K562 (cell line): ENCODE measurements around the gene NFYC. TPM values are rescaled to one million over a fixed set of nuclear protein-coding genes. Genes with fewer than 3 reads are reported as not detected.

Experiments
- ARID2 ChIP-seq: fragments of 450-650 bp; IDR thresholded peaks from 2 replicates; pipeline ENCODE4 v1.6.1; 2017; ENCODE audit warnings: antibody characterized with exemption, mild to moderate bottlenecking
- ATF1 ChIP-seq, 2 experiments: fragments of 450-650 bp in 1 of 2; IDR thresholded peaks; 2 replicates each; pipeline ENCODE4 v1.6.1; 2016; ENCODE audit warnings: missing compliant biosample characterization in 1 of 2, missing genetic modification characterization in 1 of 2
- BMI1 ChIP-seq: fragments of 150-350 bp; IDR thresholded peaks from 2 replicates; pipeline ENCODE4 v1.6.1; 2014; ENCODE audit warnings: low read length
- CREM ChIP-seq: IDR thresholded peaks from 2 replicates; pipeline ENCODE4 v1.6.1; 2014; ENCODE audit warnings: antibody characterized with exemption, low read depth
- FIP1L1 ChIP-seq: fragments of 200-400 bp; formaldehyde crosslinking; IDR thresholded peaks from 2 replicates; pipeline ENCODE4 v1.6.1; 2018; ENCODE audit warnings: mild to moderate bottlenecking, low read depth, low read length; ENCODE audit not compliant: poor library complexity, severe bottlenecking
- FOXP1 ChIP-seq: sonication (generic); formaldehyde crosslinking; IDR thresholded peaks from 2 replicates; pipeline ENCODE4 v1.8.0; 2022; ENCODE audit warnings: mild to moderate bottlenecking, missing genetic modification reagents
- HCFC1 ChIP-seq: IDR thresholded peaks from 2 replicates; pipeline ENCODE4 v1.6.1; 2012; ENCODE audit warnings: low read depth, low read length, improper control_type of control experiment
- JUNB ChIP-seq: fragments of 450-650 bp; formaldehyde crosslinking; conservative IDR thresholded peaks from 2 replicates; pipeline ENCODE4 v1.4.0; 2020; ENCODE audit warnings: mild to moderate bottlenecking
- JUND ChIP-seq, 2 experiments: IDR thresholded peaks; 2 replicates in 1 of 2; 3 replicates in 1 of 2; pipeline ENCODE4 v1.6.1; 2011; ENCODE audit warnings: borderline replicate concordance in 2 of 2, low read depth in 2 of 2, low read length in 2 of 2, improper control_type of control experiment in 1 of 2, missing biosample characterization in 1 of 2, missing genetic modification characterization in 1 of 2, missing genetic modification reagents in 1 of 2
- MTA3 ChIP-seq: fragments of 450-650 bp; formaldehyde crosslinking; IDR thresholded peaks from 2 replicates; pipeline ENCODE4 v1.6.1; 2017; ENCODE audit warnings: mild to moderate bottlenecking, borderline replicate concordance
- MYBL2 ChIP-seq, 2 experiments: fragments of 450-650 bp in 1 of 2; sonication (generic) in 1 of 2; formaldehyde crosslinking in 1 of 2; IDR thresholded peaks; 2 replicates each; pipeline versions ENCODE4 v1.6.1 to v1.8.1; 2017 to 2022; ENCODE audit warnings: borderline replicate concordance in 1 of 2, inconsistent platforms in 1 of 2, low read depth in 1 of 2, mild to moderate bottlenecking in 1 of 2, missing genetic modification reagents in 1 of 2, moderate library complexity in 1 of 2
- NONO ChIP-seq, 2 experiments: fragments of 200-400 bp in 1 of 2; fragments of 450-650 bp in 1 of 2; formaldehyde crosslinking in 1 of 2; IDR thresholded peaks; 2 replicates each; pipeline ENCODE4 v1.6.1; 2017; ENCODE audit warnings: low read depth in 2 of 2, mild to moderate bottlenecking in 2 of 2, moderate library complexity in 2 of 2, low read length in 1 of 2
- PCBP2 ChIP-seq: fragments of 200-400 bp; formaldehyde crosslinking; IDR thresholded peaks from 2 replicates; pipeline ENCODE4 v1.6.1; 2018; ENCODE audit warnings: low read length, low read depth, mild to moderate bottlenecking, moderate library complexity; ENCODE audit not compliant: poor library complexity, severe bottlenecking
- POU5F1 ChIP-seq: fragments of 150-350 bp; IDR thresholded peaks from 2 replicates; pipeline ENCODE4 v1.6.1; 2014; ENCODE audit warnings: borderline replicate concordance, low read length, low read depth, mild to moderate bottlenecking; ENCODE audit not compliant: partially characterized antibody
- PPARD ChIP-seq: fragments of 250-450 bp; sonication (Bioruptor Pico); IDR thresholded peaks from 2 replicates; pipeline ENCODE4 v1.8.0; 2022; ENCODE audit warnings: inconsistent platforms, mild to moderate bottlenecking, moderate library complexity
- RB1 ChIP-seq: fragments of 450-650 bp; IDR thresholded peaks from 2 replicates; pipeline ENCODE4 v1.6.1; 2017; ENCODE audit warnings: low read depth, mild to moderate bottlenecking
- RBM22 ChIP-seq: fragments of 200-400 bp; formaldehyde crosslinking; IDR thresholded peaks from 2 replicates; pipeline ENCODE4 v1.6.1; 2018; ENCODE audit warnings: low read length, low read depth; ENCODE audit not compliant: poor library complexity, severe bottlenecking
- RBM34 ChIP-seq: fragments of 200-400 bp; formaldehyde crosslinking; IDR thresholded peaks from 2 replicates; pipeline ENCODE4 v1.6.1; 2018; ENCODE audit warnings: low read length, borderline replicate concordance; ENCODE audit not compliant: insufficient read depth
- SMAD1 ChIP-seq: fragments of 150-350 bp; IDR thresholded peaks from 2 replicates; pipeline ENCODE4 v1.6.1; 2014; ENCODE audit warnings: low read length, low read depth; ENCODE audit not compliant: partially characterized antibody
- SMARCB1 ChIP-seq: IDR thresholded peaks from 2 replicates; pipeline ENCODE4 v1.6.1; 2011; ENCODE audit warnings: improper control_type of control experiment, low read depth; ENCODE audit not compliant: insufficient read length
- TEAD4 ChIP-seq, 2 experiments: sonication (generic) in 1 of 2; formaldehyde crosslinking in 1 of 2; IDR thresholded peaks; 2 replicates each; pipeline versions ENCODE4 v1.6.1 to v1.8.0; 2012 to 2022; ENCODE audit warnings: borderline replicate concordance in 1 of 2, inconsistent platforms in 1 of 2, low read length in 1 of 2, mild to moderate bottlenecking in 1 of 2, missing genetic modification reagents in 1 of 2
- THRAP3 ChIP-seq: fragments of 450-650 bp; IDR thresholded peaks from 2 replicates; pipeline ENCODE4 v1.6.1; 2016; ENCODE audit warnings: mild to moderate bottlenecking, inconsistent platforms, borderline replicate concordance
- ZNF134 ChIP-seq: fragments of 250-450 bp; sonication (Bioruptor Pico); conservative IDR thresholded peaks from 2 replicates; pipeline ENCODE4 v1.4.0; 2020
- ZNF165 ChIP-seq: fragments of 250-450 bp; sonication (Bioruptor Pico); IDR thresholded peaks from 2 replicates; pipeline ENCODE4 v1.4.0; 2020; ENCODE audit warnings: borderline replicate concordance
- polyA plus RNA-seq, 8 experiments: library from polyadenylated mRNA; depleted of rRNA in 4 of 8; stranded (reverse) in 5 of 8; unstranded in 3 of 8; fragments of >200 nt; fragmentation: Nextera tagmentation in 2 of 8; fragmentation: Illumina TruSeq in 1 of 8; extraction: Ambion mirVana in 2 of 8; extraction: Trizol in 1 of 8; gene quantifications; 2 replicates each; pipeline versions ENCODE4 v1.2.1 to v1.2.3, GENCODE V29; 2011 to 2014; ENCODE audit warnings: inconsistent platforms in 1 of 8, missing spikeins in 1 of 8
- total RNA-seq, 7 experiments: library from RNA; depleted of rRNA in 6 of 7; stranded (reverse); fragments of >200 nt in 6 of 7; fragmentation: Illumina TruSeq in 2 of 7; extraction: Trizol in 2 of 7; gene quantifications; 2 replicates each; pipeline versions ENCODE4 v1.2.1 to v1.2.3, GENCODE V29; 2011 to 2021; ENCODE audit warnings: low replicate concordance in 1 of 7
- TF ChIP-seq, protein P1 (sequence below): sonication (generic); formaldehyde crosslinking; IDR thresholded peaks from 2 replicates; pipeline ENCODE4 v1.8.0; 2022; ENCODE audit warnings: missing genetic modification reagents, mild to moderate bottlenecking, moderate library complexity, borderline replicate concordance

The NFYC gene
- total and polyA plus RNA-seq, 9 of the 15 experiments (the other 6 are each of a cell fraction or from before 2014, with no cell fraction given): 4.8 to 59.8 (median 41.1) TPM

DNA sequence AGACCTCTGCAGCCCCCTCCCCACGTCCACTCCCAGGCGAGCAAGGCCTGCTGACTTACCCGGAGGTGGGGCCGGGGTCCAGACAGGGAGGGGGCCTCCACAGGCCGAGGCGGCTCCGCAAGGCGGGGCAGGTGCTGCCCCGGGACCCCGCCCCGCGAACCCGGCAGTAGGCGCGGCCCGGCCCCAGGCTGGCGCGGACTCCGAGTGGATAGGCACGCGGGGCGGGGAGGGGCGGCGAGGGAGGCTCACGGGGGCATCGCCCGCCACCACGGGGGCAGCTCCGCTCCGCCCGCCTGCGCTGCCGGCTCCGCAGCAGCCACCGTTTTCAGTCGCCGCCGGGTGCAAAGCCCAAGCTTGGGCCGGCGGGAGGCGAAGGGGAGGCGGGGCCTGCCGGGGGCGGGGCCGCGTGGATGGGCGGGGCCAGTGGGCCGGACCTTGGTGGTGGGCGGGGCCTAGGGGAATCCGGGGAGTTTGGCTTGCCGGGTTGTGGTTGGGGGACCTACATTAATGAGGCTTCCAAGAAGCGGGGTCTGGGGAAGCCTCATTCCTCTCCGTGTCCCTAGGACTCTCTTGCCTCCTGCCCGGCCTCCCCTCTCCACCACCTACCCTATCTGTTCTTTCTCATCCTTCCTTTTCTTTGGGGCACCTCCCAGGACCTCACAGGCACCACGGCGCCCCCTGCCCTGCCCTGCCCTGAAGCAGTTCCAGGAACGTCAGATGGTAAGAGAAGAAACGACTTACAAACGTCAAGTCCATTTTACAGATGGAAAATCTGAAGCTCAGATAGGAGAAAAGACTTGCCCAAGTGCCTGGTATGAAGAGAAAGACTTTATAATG lies 26.0 kb upstream of the NFYC start, which contains the start of gene RIMS3 (continued):
- TF ChIP-seq RBM22 (no peak), ATF1 (CRISPR knock-in tag; IDR thresholded peaks at IDR 0.05) (no peak), ATF1 (tag; IDR thresholded peaks at IDR 0.05) (no peak), SMAD1 (no peak), TEAD4 (IDR thresholded peaks at IDR 0.05; ENCODE audit: low read length) (0 out of 2 replicates have a peak, but pooled peaks have one; percentile 8), TEAD4 (CRISPR knock-in tag; IDR thresholded peaks at IDR 0.05; ENCODE audit: borderline replicate concordance) (no peak), NONO (IDR thresholded peaks at IDR 0.05; ENCODE audit: low read depth in 2 of 2, low read length in 1 of 2) (peak in 1 of 2 experiments; percentile 73; a peak in 1 of 4 replicates), PCBP2 (no peak), RB1 (peak; percentile 28; the same call in 1 of the 2 replicates), ZNF165 (CRISPR knock-in tag) (peak; percentile 19; the same call in 1 of the 2 replicates), FOXP1 (CRISPR knock-in tag) (no peak; the same call in 1 of the 2 replicates), MTA3 (peak; percentile 58; the same call in 1 of the 2 replicates), HCFC1 (no peak), MYBL2 (IDR thresholded peaks at IDR 0.05; ENCODE audit: low read depth) (no peak), MYBL2 (CRISPR knock-in tag; IDR thresholded peaks at IDR 0.05; ENCODE audit: borderline replicate concordance) (no peak), ARID2 (no peak), BMI1 (no peak), JUNB (CRISPR knock-in tag) (no peak), JUND (IDR thresholded peaks at IDR 0.05; ENCODE audit: borderline replicate concordance, low read depth, low read length) (peak; percentile 37; the same call in 1 of the 2 replicates), JUND (tag; IDR thresholded peaks at IDR 0.05; ENCODE audit: borderline replicate concordance, low read depth, low read length) (0 out of 3 replicates have a peak, but pooled peaks have one; percentile 18), CREM (no peak), ZNF134 (no peak; the same call in 1 of the 2 replicates), THRAP3 (no peak), RBM34 (no peak), POU5F1 (no peak), SMARCB1 (no peak), PPARD (no peak), FIP1L1 (no peak)
- TF ChIP-seq, protein P1, sequence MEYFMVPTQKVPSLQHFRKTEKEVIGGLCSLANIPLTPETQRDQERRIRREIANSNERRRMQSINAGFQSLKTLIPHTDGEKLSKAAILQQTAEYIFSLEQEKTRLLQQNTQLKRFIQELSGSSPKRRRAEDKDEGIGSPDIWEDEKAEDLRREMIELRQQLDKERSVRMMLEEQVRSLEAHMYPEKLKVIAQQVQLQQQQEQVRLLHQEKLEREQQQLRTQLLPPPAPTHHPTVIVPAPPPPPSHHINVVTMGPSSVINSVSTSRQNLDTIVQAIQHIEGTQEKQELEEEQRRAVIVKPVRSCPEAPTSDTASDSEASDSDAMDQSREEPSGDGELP: no peak
